ENCODE data around the gene PJA2. TPM values are rescaled to one million over a fixed set of nuclear protein-coding genes. Genes with fewer than 3 reads are reported as not detected.

Gene PJA2
- polyA plus RNA-seq, 2 of the 4 experiments (the other 2 are of a cell fraction) = 24.9 to 56.5 TPM

- Histone ChIP-seq H3K4me3 (no peak overlapping the region), H3K9me3 (peaks cover 8% of the 10 kb centered on the region; the same call in 1 of the 3 replicates), H3K4me1 (no peaks in the 10 kb centered on the region), H3K27ac (no peak overlapping the region), H3K4me2 (no peak overlapping the region)
- ChIA-PET CTCF (no interaction called here), POLR2A (no interaction called here)
- ATAC-seq (no peak), FAIRE-seq (no peak), DNase-seq (ENCODE audit: low read depth in 1 of 2, low spot score in 1 of 2) (no peak)
- TF ChIP-seq JUN (IDR thresholded peaks at IDR 0.05) (no peak), CTCF (IDR thresholded peaks at IDR 0.05) (no peak), MYC (IDR thresholded peaks at IDR 0.05; ENCODE audit: borderline replicate concordance, low read length) (no peak), SMC3 (IDR thresholded peaks at IDR 0.05) (no peak), RARB (CRISPR knock-in tag; IDR thresholded peaks at IDR 0.05) (no peak), MAZ (IDR thresholded peaks at IDR 0.05; ENCODE audit: borderline replicate concordance, low read depth, low read length) (no peak), POLR2AphosphoS2 (conservative IDR thresholded peaks at IDR 0.05; ENCODE audit: low read length) (no peak), FOSB (CRISPR knock-in tag; IDR thresholded peaks at IDR 0.05) (no peak), NR3C1 (IDR thresholded peaks at IDR 0.05) (no peak), BCL3 (IDR thresholded peaks at IDR 0.05) (no peak), RAD21 (conservative IDR thresholded peaks at IDR 0.05 in 1 of 2, IDR thresholded peaks at IDR 0.05 in 1 of 2) (no peak), ELK1 (IDR thresholded peaks at IDR 0.05; ENCODE audit: low read depth, low read length) (no peak), ZC3H11A (IDR thresholded peaks at IDR 0.05) (no peak), POLR2A (IDR thresholded peaks at IDR 0.05; ENCODE audit: low read length) (no peak), EHMT2 (IDR thresholded peaks at IDR 0.05; ENCODE audit: low read depth) (no peak), KDM1A (IDR thresholded peaks at IDR 0.05; ENCODE audit: low read depth) (no peak), KDM5A (IDR thresholded peaks at IDR 0.05) (no peak)
These were observed 44.1 kb downstream of the PJA2 start for GRCh38 chr5:109365653-109366052.

- DNase-seq (ENCODE audit: low read depth in 1 of 2, low spot score in 1 of 2) = no peak
- Histone ChIP-seq H3K27ac (no peak overlapping the region), H3K4me1 (no peaks in the 10 kb centered on the region), H3K4me3 (no peak overlapping the region), H3K9me3 (peaks cover 8% of the 10 kb centered on the region; the same call in 1 of the 3 replicates), H3K4me2 (no peak overlapping the region)
- ChIA-PET POLR2A (interaction anchor here (0.7 kb wide), 1 partner anchor 168 kb away, joined by 3 read pairs; no protein-coding TSS in a partner anchor), CTCF (no interaction called here)
- no peak for FAIRE-seq
- TF ChIP-seq HMGXB4 (CRISPR knock-in tag; IDR thresholded peaks at IDR 0.05; ENCODE audit: borderline replicate concordance) (no peak), GATA3 (IDR thresholded peaks at IDR 0.05; ENCODE audit: borderline replicate concordance) (no peak), USF2 (IDR thresholded peaks at IDR 0.05) (no peak), KDM5A (IDR thresholded peaks at IDR 0.05) (no peak), RAD21 (conservative IDR thresholded peaks at IDR 0.05 in 1 of 2, IDR thresholded peaks at IDR 0.05 in 1 of 2) (no peak), HDAC2 (IDR thresholded peaks at IDR 0.05) (no peak), FOSB (CRISPR knock-in tag; IDR thresholded peaks at IDR 0.05) (no peak), ZSCAN20 (CRISPR knock-in tag; IDR thresholded peaks at IDR 0.05) (no peak), JUNB (IDR thresholded peaks at IDR 0.05) (no peak), RNF2 (IDR thresholded peaks at IDR 0.05; ENCODE audit: borderline replicate concordance, low read depth) (no peak), CEBPB (IDR thresholded peaks at IDR 0.05) (no peak), TFCP2L1 (CRISPR knock-in tag; IDR thresholded peaks at IDR 0.05) (no peak), CBX2 (IDR thresholded peaks at IDR 0.05; ENCODE audit: borderline replicate concordance, low read depth) (no peak), MAX (IDR thresholded peaks at IDR 0.05) (no peak), CBX8 (IDR thresholded peaks at IDR 0.05) (no peak), RARB (CRISPR knock-in tag; IDR thresholded peaks at IDR 0.05) (no peak), ESRRA (IDR thresholded peaks at IDR 0.05; ENCODE audit: borderline replicate concordance, low read length) (no peak), HOXA7 (CRISPR knock-in tag; IDR thresholded peaks at IDR 0.05) (no peak)
- ATAC-seq = no peak
- 90% methylated on average over 3 of the region's 3 CpGs for WGBS (ENCODE audit: missing lambda C conversion rate)
These were observed 44.8 kb downstream of the PJA2 start for GRCh38 chr5:109364977-109365376.
